PC-3 (cell line): ENCODE results near the gene HOXA9.

ENCODE experiments used
- CTCF ChIP-seq: fragments of 300-600 bp; sonication (generic); conservative IDR thresholded peaks from 2 replicates; pipeline ENCODE4 v1.5.1; 2017; ENCODE audit warnings: antibody characterized with exemption, low read depth, mild to moderate bottlenecking, low read length
- EZH2 ChIP-seq: fragments of 300-600 bp; sonication (generic); IDR thresholded peaks from one replicate; pipeline ENCODE4 v1.6.1; 2017; ENCODE audit warnings: antibody characterized with exemption, mild to moderate bottlenecking, low read length; ENCODE audit not compliant: unreplicated experiment
- EZH2phosphoT487 ChIP-seq: fragments of 300-600 bp; sonication (generic); IDR thresholded peaks from 2 replicates; pipeline ENCODE4 v1.6.1; 2018; ENCODE audit warnings: mild to moderate bottlenecking, antibody characterized with exemption, low read length, borderline replicate concordance

GRCh38 chr7:27181795-27182275, 16.5 kb upstream of the HOXA9 start:
- TF ChIP-seq CTCF = no peak
- no peak for TF ChIP-seq EZH2
- no peak for TF ChIP-seq EZH2phosphoT487
